ENCODE data around the gene PCDH9. TPM values are rescaled to one million over a fixed set of nuclear protein-coding genes. Genes with fewer than 3 reads are reported as not detected.

The PCDH9 gene
- total RNA-seq, 1 donor from 2014 or later = 1.7 TPM

DNA sequence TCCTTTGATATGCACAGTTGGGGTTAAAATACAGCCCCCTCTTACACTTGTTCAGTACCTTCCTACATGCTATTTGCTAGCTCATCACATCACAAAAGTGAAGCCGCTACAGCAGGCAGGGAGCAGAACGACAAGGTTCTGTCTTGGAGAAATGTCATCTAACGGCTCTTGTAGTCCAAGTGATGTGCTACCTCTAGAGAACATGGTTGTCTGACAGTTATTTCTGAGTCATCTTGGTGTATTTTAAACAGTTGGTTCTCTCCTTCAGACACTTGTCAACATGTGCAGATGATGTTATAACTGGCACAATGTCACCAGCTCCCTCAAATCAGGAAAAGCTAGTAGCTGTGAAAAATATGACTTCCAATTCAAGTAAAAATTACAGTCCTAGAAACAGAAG lies 865.0 kb downstream of the PCDH9 start:
- no peak overlapping the region for H3K4me3 Mint-ChIP-seq (ENCODE audit: low read depth)
- H3K36me3 Mint-ChIP-seq (ENCODE audit: insufficient read depth) = no peaks in the 10 kb centered on the region
- H3K4me1 Mint-ChIP-seq (ENCODE audit: low read depth) = no peaks in the 10 kb centered on the region
- no peak overlapping the region for H3K27ac Mint-ChIP-seq
- no peak for DNase-seq (ENCODE audit: low spot score, unreplicated experiment)
- no peaks in the 10 kb centered on the region for H3K27me3 Mint-ChIP-seq
- TF ChIP-seq, protein P1, sequence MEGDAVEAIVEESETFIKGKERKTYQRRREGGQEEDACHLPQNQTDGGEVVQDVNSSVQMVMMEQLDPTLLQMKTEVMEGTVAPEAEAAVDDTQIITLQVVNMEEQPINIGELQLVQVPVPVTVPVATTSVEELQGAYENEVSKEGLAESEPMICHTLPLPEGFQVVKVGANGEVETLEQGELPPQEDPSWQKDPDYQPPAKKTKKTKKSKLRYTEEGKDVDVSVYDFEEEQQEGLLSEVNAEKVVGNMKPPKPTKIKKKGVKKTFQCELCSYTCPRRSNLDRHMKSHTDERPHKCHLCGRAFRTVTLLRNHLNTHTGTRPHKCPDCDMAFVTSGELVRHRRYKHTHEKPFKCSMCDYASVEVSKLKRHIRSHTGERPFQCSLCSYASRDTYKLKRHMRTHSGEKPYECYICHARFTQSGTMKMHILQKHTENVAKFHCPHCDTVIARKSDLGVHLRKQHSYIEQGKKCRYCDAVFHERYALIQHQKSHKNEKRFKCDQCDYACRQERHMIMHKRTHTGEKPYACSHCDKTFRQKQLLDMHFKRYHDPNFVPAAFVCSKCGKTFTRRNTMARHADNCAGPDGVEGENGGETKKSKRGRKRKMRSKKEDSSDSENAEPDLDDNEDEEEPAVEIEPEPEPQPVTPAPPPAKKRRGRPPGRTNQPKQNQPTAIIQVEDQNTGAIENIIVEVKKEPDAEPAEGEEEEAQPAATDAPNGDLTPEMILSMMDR (IDR thresholded peaks at IDR 0.05; ENCODE audit: unreplicated experiment) = no peak
- H3K9me3 Mint-ChIP-seq (ENCODE audit: low read depth) = peaks cover 3% of the 10 kb centered on the region

DNA sequence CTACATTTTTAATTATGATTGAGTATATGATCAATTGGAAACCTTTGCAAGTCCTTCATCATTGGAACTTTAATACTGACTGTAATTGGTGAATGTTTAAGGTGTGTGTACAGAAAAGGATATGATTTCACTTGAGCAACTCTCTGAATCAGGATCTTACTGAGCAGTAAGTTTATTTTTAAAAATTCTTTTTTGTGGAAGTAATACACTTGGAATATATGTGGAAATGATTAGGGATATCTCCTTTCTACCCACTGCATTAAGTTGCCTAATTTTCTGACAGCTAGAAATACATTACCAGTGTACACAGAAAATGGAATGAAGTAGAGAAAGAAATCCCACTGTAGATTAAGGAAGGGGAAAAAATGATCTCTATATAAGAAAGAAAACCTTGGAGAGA lies 865.8 kb downstream of the PCDH9 start:
- peaks cover 3% of the 10 kb centered on the region for H3K9me3 Mint-ChIP-seq (ENCODE audit: low read depth)
- no peak for DNase-seq (ENCODE audit: low spot score, unreplicated experiment)
- no peak overlapping the region for H3K27ac Mint-ChIP-seq
- no peaks in the 10 kb centered on the region for H3K27me3 Mint-ChIP-seq
- no peaks in the 10 kb centered on the region for H3K4me1 Mint-ChIP-seq (ENCODE audit: low read depth)
- TF ChIP-seq, protein P1 (IDR thresholded peaks at IDR 0.05; ENCODE audit: unreplicated experiment) = no peak
- H3K4me3 Mint-ChIP-seq (ENCODE audit: low read depth) = no peak overlapping the region
- H3K36me3 Mint-ChIP-seq (ENCODE audit: insufficient read depth) = no peaks in the 10 kb centered on the region

DNA sequence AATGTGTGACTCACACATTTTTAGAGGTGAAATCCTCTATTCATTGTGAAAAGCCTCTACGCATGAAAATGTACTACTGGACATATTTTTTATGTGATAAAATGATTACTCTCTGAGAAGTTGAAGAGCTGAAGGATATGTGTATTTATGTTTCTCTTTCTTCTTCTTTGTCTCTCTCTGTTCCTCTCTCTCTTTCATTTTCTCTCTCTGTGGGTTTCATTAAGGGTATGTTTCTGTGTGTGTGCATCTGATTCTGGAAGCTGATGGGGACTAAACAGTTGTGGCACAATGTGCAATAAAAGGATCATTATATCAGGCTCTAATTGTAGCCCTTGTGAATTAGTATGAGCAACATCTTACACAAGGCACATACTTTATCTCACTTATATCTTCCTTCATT lies 867.7 kb downstream of the PCDH9 start:
- H3K9me3 Mint-ChIP-seq (ENCODE audit: low read depth) = no peaks in the 10 kb centered on the region
- H3K36me3 Mint-ChIP-seq (ENCODE audit: insufficient read depth) = no peaks in the 10 kb centered on the region
- peaks cover 3% of the 10 kb centered on the region for H3K4me1 Mint-ChIP-seq (ENCODE audit: low read depth)
- H3K27me3 Mint-ChIP-seq = no peaks in the 10 kb centered on the region
- H3K4me3 Mint-ChIP-seq (ENCODE audit: low read depth) = no peak overlapping the region
- TF ChIP-seq, protein P1 (IDR thresholded peaks at IDR 0.05; ENCODE audit: unreplicated experiment) = no peak
- H3K27ac Mint-ChIP-seq = no peak overlapping the region
- DNase-seq (ENCODE audit: low spot score, unreplicated experiment) = no peak

DNA sequence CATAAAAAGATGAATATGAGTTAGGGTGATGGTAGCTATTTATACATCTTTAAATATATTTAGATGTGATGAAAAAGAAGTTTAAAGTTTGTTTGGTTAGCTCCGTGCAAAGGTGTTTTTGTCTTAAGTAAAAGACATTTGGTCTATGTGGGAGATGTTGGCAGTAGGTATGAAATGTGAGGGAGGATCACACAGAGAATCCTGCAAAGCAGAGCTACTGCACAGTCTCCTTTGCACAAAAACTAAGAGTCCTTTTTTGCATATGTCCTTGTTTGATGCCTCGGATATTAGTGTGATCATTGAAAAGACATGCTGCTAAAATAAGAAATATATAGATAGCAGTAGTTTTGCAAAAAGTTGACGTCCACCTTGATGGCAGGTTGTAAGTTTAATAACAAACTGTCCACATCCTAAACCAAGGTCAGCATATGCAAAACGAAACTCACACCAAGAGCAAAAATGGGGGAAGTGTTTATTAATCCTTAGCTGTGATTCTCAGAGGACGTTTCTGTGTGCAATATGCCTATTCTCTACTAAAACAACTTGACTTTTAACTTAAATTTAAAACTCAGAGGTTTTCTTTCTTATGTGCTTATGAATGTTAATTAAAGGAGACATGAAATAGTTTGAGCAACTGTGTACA lies 870.1 kb downstream of the PCDH9 start:
- H3K4me3 Mint-ChIP-seq (ENCODE audit: low read depth) = no peak overlapping the region
- no peaks in the 10 kb centered on the region for H3K36me3 Mint-ChIP-seq (ENCODE audit: insufficient read depth)
- H3K9me3 Mint-ChIP-seq (ENCODE audit: low read depth) = no peaks in the 10 kb centered on the region
- H3K27ac Mint-ChIP-seq = no peak overlapping the region
- TF ChIP-seq, protein P1 (IDR thresholded peaks at IDR 0.05; ENCODE audit: unreplicated experiment) = no peak
- peaks cover 9% of the 10 kb centered on the region for H3K4me1 Mint-ChIP-seq (ENCODE audit: low read depth)
- DNase-seq (ENCODE audit: low spot score, unreplicated experiment) = no peak
- H3K27me3 Mint-ChIP-seq = no peaks in the 10 kb centered on the region

DNA sequence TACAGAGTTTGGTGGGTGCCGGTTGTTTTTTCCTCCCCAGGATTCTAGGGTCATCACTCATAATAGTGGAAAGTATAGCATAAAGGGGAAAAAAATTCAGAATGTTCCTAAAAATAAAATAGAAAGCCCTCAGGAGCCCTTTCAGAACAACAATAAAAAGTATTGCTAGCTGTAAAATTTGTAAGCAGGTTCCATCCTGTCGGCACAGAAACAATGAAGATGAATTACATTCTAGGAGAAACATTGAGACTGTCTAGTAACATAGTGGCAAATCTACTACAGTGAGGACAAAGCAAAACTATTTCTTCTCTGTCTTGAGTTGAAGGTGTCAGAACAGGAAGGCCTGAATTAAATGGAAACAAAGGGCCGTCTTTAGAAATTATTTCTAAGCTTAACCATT lies 870.7 kb downstream of the PCDH9 start:
- no peak overlapping the region for H3K27ac Mint-ChIP-seq
- peaks cover 13% of the 10 kb centered on the region for H3K4me1 Mint-ChIP-seq (ENCODE audit: low read depth)
- TF ChIP-seq, protein P1 (IDR thresholded peaks at IDR 0.05; ENCODE audit: unreplicated experiment) = no peak
- no peak overlapping the region for H3K4me3 Mint-ChIP-seq (ENCODE audit: low read depth)
- no peaks in the 10 kb centered on the region for H3K9me3 Mint-ChIP-seq (ENCODE audit: low read depth)
- no peaks in the 10 kb centered on the region for H3K36me3 Mint-ChIP-seq (ENCODE audit: insufficient read depth)
- DNase-seq (ENCODE audit: low spot score, unreplicated experiment) = no peak
- H3K27me3 Mint-ChIP-seq = no peaks in the 10 kb centered on the region
